Glutamatergic neuron (in vitro differentiated cells): Measurements from ENCODE around the gene TATDN2. TPM values are rescaled to one million over a fixed set of nuclear protein-coding genes. Genes with fewer than 3 reads are reported as not detected.

Source experiments
- DNase-seq: peaks from one replicate; pipeline ENCODE4 v3.0.0; 2022
- H3K27ac Mint-ChIP-seq: one replicate; pipeline ENCODE4 v1.8.0; 2020; ENCODE audit warnings: mild to moderate bottlenecking, mixed read lengths, inconsistent platforms; ENCODE audit not compliant: unreplicated experiment
- H3K27me3 Mint-ChIP-seq: one replicate; pipeline ENCODE4 v1.8.0; 2020; ENCODE audit warnings: mild to moderate bottlenecking, moderate library complexity, mixed read lengths, inconsistent platforms; ENCODE audit not compliant: unreplicated experiment
- H3K36me3 Mint-ChIP-seq: one replicate; pipeline ENCODE4 v1.8.0; 2020; ENCODE audit warnings: mild to moderate bottlenecking, mixed read lengths, inconsistent platforms; ENCODE audit not compliant: unreplicated experiment
- H3K4me1 Mint-ChIP-seq: one replicate; pipeline ENCODE4 v1.8.0; 2020; ENCODE audit warnings: mild to moderate bottlenecking, low read depth, mixed read lengths, inconsistent platforms; ENCODE audit not compliant: unreplicated experiment
- H3K4me3 Mint-ChIP-seq: one replicate; pipeline ENCODE4 v1.8.0; 2020; ENCODE audit warnings: mild to moderate bottlenecking, mixed read lengths, inconsistent platforms; ENCODE audit not compliant: unreplicated experiment
- H3K9me3 Mint-ChIP-seq: one replicate; pipeline ENCODE4 v1.8.0; 2020; ENCODE audit warnings: mild to moderate bottlenecking, moderate library complexity, mixed read lengths, inconsistent platforms; ENCODE audit not compliant: unreplicated experiment
- total RNA-seq: library from RNA; stranded (reverse); fragmentation: NEBNext Ultra II Directional; extraction: Animal tissue kit (Norgen Biotek cat#: 25700); gene quantifications from one replicate; pipeline ENCODE4 v1.2.1, GENCODE V29; 2021; ENCODE audit not compliant: unreplicated experiment
- TF ChIP-seq, protein P1 (sequence below): fragments of 200-600 bp; sonication (generic); IDR thresholded peaks from one replicate; pipeline ENCODE4 v1.5.0; 2021; ENCODE audit not compliant: partially characterized antibody, unreplicated experiment

The TATDN2 gene
- total RNA-seq, 1 donor from 2014 or later = 24.7 TPM

DNA sequence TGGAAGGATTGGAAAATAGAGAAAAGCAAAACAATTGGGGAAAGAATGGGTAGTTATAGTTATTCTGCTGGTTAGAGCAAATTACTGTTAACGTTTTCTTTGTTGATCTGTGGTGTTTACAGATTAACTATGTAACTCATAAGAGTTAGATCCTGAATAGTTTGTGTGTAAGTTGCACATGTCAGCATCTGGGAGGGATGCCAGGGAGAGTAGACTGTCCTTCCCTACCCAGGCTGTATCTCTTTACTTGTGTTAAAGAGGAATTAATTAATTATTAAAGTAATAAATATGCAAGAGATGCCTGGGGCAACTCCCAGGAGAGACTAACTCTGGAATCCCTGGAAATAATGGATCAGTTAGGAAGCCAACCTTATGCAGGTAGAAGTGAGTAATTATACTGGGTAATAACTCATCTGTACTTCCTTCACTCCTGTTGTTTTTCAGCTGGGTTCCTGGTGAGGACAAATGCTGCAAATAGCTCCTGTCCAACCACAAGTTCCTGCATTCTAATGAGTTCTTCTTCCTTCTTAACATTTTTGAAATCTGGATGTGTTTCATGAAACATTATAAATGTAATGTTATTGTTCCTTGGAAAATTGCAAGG, 25.5 kb downstream of the TATDN2 start:
- Mint-ChIP-seq H3K4me1 (peaks cover 6% of the 10 kb centered on the region), H3K4me3 (no peak overlapping the region), H3K27me3 (no peaks in the 10 kb centered on the region), H3K36me3 (no peaks in the 10 kb centered on the region), H3K27ac (no peak overlapping the region), H3K9me3 (no peaks in the 10 kb centered on the region)
- TF ChIP-seq, protein P1, sequence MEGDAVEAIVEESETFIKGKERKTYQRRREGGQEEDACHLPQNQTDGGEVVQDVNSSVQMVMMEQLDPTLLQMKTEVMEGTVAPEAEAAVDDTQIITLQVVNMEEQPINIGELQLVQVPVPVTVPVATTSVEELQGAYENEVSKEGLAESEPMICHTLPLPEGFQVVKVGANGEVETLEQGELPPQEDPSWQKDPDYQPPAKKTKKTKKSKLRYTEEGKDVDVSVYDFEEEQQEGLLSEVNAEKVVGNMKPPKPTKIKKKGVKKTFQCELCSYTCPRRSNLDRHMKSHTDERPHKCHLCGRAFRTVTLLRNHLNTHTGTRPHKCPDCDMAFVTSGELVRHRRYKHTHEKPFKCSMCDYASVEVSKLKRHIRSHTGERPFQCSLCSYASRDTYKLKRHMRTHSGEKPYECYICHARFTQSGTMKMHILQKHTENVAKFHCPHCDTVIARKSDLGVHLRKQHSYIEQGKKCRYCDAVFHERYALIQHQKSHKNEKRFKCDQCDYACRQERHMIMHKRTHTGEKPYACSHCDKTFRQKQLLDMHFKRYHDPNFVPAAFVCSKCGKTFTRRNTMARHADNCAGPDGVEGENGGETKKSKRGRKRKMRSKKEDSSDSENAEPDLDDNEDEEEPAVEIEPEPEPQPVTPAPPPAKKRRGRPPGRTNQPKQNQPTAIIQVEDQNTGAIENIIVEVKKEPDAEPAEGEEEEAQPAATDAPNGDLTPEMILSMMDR = no peak
- no peak for DNase-seq

DNA sequence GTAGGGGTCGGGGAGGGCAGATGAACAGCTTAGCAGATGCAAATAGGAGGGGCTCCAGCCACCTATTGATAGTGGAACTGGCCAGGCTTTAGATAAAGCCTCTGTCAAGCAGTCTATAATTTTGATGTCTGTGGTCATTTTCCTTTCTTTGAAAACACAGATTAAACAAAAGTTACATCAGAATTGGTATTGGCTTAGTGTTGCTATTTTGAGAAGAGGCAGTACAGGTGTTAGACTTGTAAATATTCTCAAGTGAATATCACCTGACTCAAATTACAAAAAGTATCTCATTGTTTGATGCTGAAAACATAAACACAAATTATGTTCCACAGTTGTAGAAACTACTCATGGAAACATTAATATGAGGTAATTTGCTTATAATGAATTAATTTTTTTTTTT, 26.3 kb downstream of the TATDN2 start:
- no peak for DNase-seq
- Mint-ChIP-seq H3K9me3 (no peaks in the 10 kb centered on the region), H3K4me3 (no peak overlapping the region), H3K36me3 (no peaks in the 10 kb centered on the region), H3K27me3 (no peaks in the 10 kb centered on the region), H3K4me1 (peaks cover 6% of the 10 kb centered on the region), H3K27ac (no peak overlapping the region)
- TF ChIP-seq, protein P1 = no peak

DNA sequence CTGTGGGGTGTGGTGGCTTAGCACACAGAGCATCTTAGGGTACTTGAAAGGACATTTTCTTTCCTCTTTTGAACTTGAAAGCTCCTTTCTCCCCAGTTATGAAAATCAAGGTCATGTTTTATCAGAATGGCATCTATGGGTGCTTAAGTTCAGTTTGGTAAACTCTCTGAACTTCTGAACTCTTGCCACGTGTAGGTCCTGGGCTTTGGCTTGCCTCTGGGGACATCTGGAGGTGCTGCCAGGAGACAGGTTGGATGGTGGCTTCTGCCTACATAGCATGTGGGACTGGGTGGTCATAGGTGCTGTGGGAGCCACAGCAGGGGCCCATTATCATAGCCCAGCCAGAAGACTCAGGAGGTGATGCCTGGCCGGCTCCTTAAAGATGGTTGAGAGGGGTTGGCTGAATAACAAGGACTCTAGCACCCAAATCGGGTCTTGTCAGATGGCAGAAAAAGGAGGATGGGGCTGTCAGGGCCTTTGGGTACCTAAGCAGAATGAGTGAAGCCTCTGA, 28.9 kb downstream of the TATDN2 start:
- DNase-seq = no peak
- Mint-ChIP-seq H3K36me3 (no peaks in the 10 kb centered on the region), H3K27ac (no peak overlapping the region), H3K4me3 (no peak overlapping the region), H3K9me3 (no peaks in the 10 kb centered on the region), H3K4me1 (peaks cover 6% of the 10 kb centered on the region), H3K27me3 (no peaks in the 10 kb centered on the region)
- TF ChIP-seq, protein P1 = no peak

DNA sequence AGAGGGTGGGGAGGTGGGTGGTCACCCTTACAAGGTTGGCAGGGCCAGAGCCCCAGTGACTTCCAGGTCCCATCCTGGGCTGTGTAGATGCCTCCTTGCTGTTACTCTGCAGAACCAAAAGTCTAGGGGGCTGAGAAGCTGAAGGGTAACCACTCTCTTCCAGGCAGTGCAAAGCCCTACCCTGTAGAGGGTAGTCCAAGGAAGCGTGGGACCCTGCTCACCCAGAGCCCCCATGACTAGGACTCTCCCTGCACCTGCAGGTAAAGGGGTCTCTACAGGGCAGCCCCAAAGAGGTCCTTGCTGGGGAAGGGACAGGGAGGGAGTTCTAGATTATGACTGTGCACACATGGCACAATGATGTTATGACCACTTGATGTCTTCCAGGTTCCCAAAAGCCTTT, 30.2 kb downstream of the TATDN2 start:
- no peak for DNase-seq
- Mint-ChIP-seq H3K27me3 (no peaks in the 10 kb centered on the region), H3K4me1 (peaks cover 2% of the 10 kb centered on the region), H3K4me3 (no peak overlapping the region), H3K27ac (no peak overlapping the region), H3K9me3 (no peaks in the 10 kb centered on the region), H3K36me3 (no peaks in the 10 kb centered on the region)
- TF ChIP-seq, protein P1 = no peak

DNA sequence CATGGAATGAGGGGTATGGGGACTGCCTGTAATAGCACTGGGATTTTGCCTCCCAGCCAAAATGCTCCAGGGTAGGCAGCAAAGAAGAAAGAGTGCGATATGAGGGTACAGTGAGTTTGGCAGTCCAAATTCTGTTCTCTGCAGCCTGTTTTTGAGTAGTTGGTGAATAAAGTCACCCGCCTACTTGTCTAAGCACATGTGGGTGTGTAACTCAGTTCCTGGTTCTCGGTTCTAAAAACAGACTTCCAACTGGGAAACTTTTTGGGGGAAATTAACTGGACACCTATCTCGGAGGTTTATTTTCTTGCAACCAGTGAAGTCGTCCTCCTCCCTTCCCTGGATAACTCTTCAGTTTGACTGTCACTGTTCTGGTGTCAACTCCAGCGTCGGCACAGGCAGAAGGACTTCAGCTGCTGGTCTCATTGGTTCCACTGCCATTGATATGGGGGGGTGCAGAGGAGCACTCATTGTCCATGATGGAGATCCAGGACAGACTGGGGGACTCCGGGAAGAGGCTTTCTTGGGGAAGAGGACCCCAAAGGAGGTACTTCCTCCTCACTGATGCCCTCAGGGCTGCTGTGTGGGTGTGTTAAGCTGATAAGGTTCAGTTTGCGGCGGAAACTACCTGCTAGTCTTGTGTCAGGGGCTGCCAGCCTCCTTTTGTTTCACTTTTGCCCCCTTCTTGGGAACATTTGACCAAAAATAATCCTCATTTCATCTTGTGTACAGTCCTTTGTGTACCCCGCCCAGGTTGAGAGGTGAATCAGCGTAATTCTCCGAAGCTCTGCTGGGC, 31.3 kb downstream of the TATDN2 start:
- Mint-ChIP-seq H3K36me3 (no peaks in the 10 kb centered on the region), H3K27me3 (no peaks in the 10 kb centered on the region), H3K9me3 (no peaks in the 10 kb centered on the region), H3K4me3 (no peak overlapping the region), H3K27ac (no peak overlapping the region), H3K4me1 (no peaks in the 10 kb centered on the region)
- no peak for DNase-seq
- TF ChIP-seq, protein P1 = no peak
